Loucy (cell line): ENCODE measurements around the gene APOO.

ENCODE experiments used
- H2AFZ ChIP-seq: fragments of 200-600 bp; sonication (generic); 2 replicates; pipeline ENCODE4 v1.6.0; 2016; ENCODE audit warnings: antibody characterized with exemption, mild to moderate bottlenecking, low read length, moderate library complexity
- H3F3A ChIP-seq: fragments of 200-600 bp; 2 replicates; pipeline ENCODE4 v1.6.0; 2016; ENCODE audit warnings: antibody characterized with exemption, low read depth, mild to moderate bottlenecking
- H3K27me3 ChIP-seq: fragments of 200-600 bp; sonication (generic); 2 replicates; pipeline ENCODE4 v1.6.1; 2014; ENCODE audit warnings: low read length, mild to moderate bottlenecking; ENCODE audit not compliant: insufficient read depth, poor library complexity, severe bottlenecking
- H3K36me3 ChIP-seq: fragments of 200-600 bp; sonication (generic); 2 replicates; pipeline ENCODE4 v1.6.1; 2016; ENCODE audit warnings: low read length; ENCODE audit not compliant: insufficient read depth
- H3K4me1 ChIP-seq: fragments of 200-600 bp; sonication (generic); 2 replicates; pipeline ENCODE4 v1.5.1; 2014; ENCODE audit warnings: low read length, mild to moderate bottlenecking; ENCODE audit not compliant: insufficient read depth, poor library complexity, severe bottlenecking
- H3K4me2 ChIP-seq: fragments of 200-600 bp; sonication (generic); 2 replicates; pipeline ENCODE4 v1.6.0; 2014; ENCODE audit warnings: antibody characterized with exemption, low read length, low read depth, mild to moderate bottlenecking; ENCODE audit not compliant: poor library complexity, severe bottlenecking
- H3K4me3 ChIP-seq: fragments of 200-600 bp; sonication (generic); 2 replicates; pipeline ENCODE4 v1.5.1; 2014; ENCODE audit warnings: low read length, mild to moderate bottlenecking, mixed read lengths; ENCODE audit not compliant: poor library complexity, severe bottlenecking
- H3K79me2 ChIP-seq: fragments of 200-600 bp; sonication (generic); 2 replicates; pipeline ENCODE4 v1.6.1; 2014; ENCODE audit warnings: low read length; ENCODE audit not compliant: insufficient read depth
- H3K9ac ChIP-seq: fragments of 200-600 bp; sonication (generic); 2 replicates; pipeline ENCODE4 v1.6.0; 2014; ENCODE audit warnings: mild to moderate bottlenecking, low read depth, low read length, moderate library complexity; ENCODE audit not compliant: poor library complexity, severe bottlenecking
- H3K9me2 ChIP-seq: fragments of 200-600 bp; sonication (generic); replicated peaks from 2 replicates; pipeline ENCODE4 v1.6.1; 2016; ENCODE audit warnings: low read depth, low read length, mixed read lengths
- H3K9me3 ChIP-seq: fragments of 200-600 bp; sonication (generic); 2 replicates; pipeline ENCODE4 v1.6.1; 2014; ENCODE audit warnings: mild to moderate bottlenecking, antibody characterized with exemption, low read length, low read depth; ENCODE audit not compliant: insufficient read depth
- H4K20me1 ChIP-seq: fragments of 200-600 bp; sonication (generic); 2 replicates; pipeline ENCODE4 v1.6.0; 2014; ENCODE audit warnings: antibody characterized with exemption, low read length, mild to moderate bottlenecking; ENCODE audit not compliant: insufficient read depth, poor library complexity, severe bottlenecking
- CTCF ChIP-seq: fragments of 200-600 bp; sonication (generic); conservative IDR thresholded peaks from 2 replicates; pipeline ENCODE4 v1.5.1; 2014; ENCODE audit warnings: mild to moderate bottlenecking, antibody characterized with exemption, low read length
- EZH2phosphoT487 ChIP-seq: fragments of 200-600 bp; IDR thresholded peaks from 2 replicates; pipeline ENCODE4 v1.6.1; 2018; ENCODE audit warnings: antibody characterized with exemption, mild to moderate bottlenecking, moderate library complexity, borderline replicate concordance

APOO gene

GRCh38 chrX:23819385-23820234 lies 88.1 kb downstream of the APOO start:
- Histone ChIP-seq H3K27me3 (no peaks in the 10 kb centered on the region), H3K4me1 (peaks cover 5% of the 10 kb centered on the region), H3K79me2 (no peaks in the 10 kb centered on the region), H3K4me2 (no peak overlapping the region), H3K9me3 (no peaks in the 10 kb centered on the region), H3F3A (no peaks in the 10 kb centered on the region), H2AFZ (no peak overlapping the region), H3K9me2 (no peaks in the 10 kb centered on the region), H3K36me3 (no peaks in the 10 kb centered on the region), H4K20me1 (no peaks in the 10 kb centered on the region), H3K4me3 (no peak overlapping the region), H3K9ac (no peak overlapping the region)
- TF ChIP-seq EZH2phosphoT487 (no peak), CTCF (no peak)

- Histone ChIP-seq H3K9me3 (no peaks in the 10 kb centered on the region), H4K20me1 (no peaks in the 10 kb centered on the region), H3K4me2 (no peak overlapping the region), H3K9ac (no peak overlapping the region), H2AFZ (no peak overlapping the region), H3F3A (no peaks in the 10 kb centered on the region), H3K79me2 (no peaks in the 10 kb centered on the region), H3K9me2 (no peaks in the 10 kb centered on the region), H3K4me3 (no peak overlapping the region), H3K27me3 (no peaks in the 10 kb centered on the region), H3K36me3 (no peaks in the 10 kb centered on the region), H3K4me1 (peaks cover 5% of the 10 kb centered on the region)
- TF ChIP-seq EZH2phosphoT487 = no peak
- TF ChIP-seq CTCF = no peak
Observed at GRCh38 chrX:23817979-23818336, 89.8 kb downstream of the APOO start.

- Histone ChIP-seq H3K9me2 (no peaks in the 10 kb centered on the region), H3K4me2 (no peak overlapping the region), H3K79me2 (no peaks in the 10 kb centered on the region), H4K20me1 (no peaks in the 10 kb centered on the region), H3K9me3 (no peaks in the 10 kb centered on the region), H3F3A (no peaks in the 10 kb centered on the region), H3K27me3 (no peaks in the 10 kb centered on the region), H3K9ac (no peak overlapping the region), H3K4me1 (peaks cover 5% of the 10 kb centered on the region), H3K4me3 (no peak overlapping the region), H2AFZ (no peak overlapping the region), H3K36me3 (no peaks in the 10 kb centered on the region)
- TF ChIP-seq CTCF = no peak
- no peak for TF ChIP-seq EZH2phosphoT487
Observed at GRCh38 chrX:23816179-23816578, 91.6 kb downstream of the APOO start.
